Astrocyte of the hippocampus (primary cell): Measurements from ENCODE around the gene COL6A5.
A peak's percentile ranks its signal among the peaks of the same experiment; 100 is the strongest.
"Not testable (repeated sequence)": the region's sequence is repeated elsewhere in the genome, so short reads cannot be mapped to it uniquely, and the experiment has no call there.

Experiments used
- DNase-seq: peaks from one replicate; pipeline ENCODE4 v3.0.0; 2011; ENCODE audit warnings: low read depth, low spot score

COL6A5 gene

DNA sequence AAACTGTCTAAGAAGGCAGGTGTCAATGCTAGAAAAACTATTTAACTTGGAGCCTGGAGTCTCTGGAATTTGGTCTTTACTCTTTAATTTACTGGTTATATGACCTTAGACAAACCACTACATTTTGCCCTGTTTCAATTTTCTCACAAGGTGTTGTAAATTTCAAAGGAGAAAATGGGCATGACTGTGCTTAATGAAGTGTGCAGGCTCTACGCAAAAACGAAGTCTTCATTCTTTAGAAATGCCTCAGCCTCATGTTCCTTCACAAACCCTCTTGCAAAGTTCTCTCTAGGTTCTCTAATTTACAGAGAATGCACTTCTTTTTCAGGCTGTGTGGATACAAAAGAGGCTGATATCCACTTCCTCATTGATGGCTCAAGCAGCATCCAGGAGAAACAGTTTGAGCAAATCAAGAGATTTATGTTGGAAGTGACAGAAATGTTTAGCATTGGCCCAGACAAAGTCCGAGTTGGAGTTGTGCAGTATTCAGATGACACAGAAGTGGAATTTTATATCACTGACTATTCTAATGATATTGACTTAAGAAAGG is 39.1 kb downstream of the COL6A5 start:
- no peak for DNase-seq

DNA sequence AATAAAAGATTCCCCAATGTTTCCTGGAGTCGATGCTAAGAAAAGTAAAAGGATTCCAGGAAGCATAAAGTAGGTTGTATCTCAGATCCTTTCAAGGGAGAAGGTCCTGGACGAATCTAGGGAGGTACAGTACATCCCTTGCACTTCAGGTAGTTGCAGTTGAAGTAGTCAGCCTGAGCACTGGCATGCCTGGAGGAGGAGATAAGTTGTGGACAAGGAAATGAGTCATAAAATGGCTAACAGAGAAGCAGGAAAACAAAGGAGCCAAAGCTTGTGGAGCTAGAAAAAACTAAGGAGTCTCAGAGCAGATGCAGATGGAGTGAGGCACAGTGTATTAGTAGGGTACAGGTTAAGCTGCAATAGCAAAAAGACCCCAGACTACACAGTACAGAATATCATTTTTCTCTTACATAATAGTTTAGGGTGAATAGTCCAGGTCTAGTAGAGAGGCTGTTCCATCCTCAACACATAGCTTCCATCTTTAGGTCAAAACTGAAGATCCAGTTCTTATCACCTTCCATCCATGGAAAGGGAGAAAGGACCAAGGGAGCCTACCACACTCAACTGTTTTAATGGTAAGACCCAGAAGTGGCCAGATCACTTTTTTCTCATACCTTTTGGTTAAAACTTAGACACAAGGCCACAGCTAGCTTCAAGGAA is 41.3 kb downstream of the COL6A5 start:
- peak; percentile 31 for DNase-seq

DNA sequence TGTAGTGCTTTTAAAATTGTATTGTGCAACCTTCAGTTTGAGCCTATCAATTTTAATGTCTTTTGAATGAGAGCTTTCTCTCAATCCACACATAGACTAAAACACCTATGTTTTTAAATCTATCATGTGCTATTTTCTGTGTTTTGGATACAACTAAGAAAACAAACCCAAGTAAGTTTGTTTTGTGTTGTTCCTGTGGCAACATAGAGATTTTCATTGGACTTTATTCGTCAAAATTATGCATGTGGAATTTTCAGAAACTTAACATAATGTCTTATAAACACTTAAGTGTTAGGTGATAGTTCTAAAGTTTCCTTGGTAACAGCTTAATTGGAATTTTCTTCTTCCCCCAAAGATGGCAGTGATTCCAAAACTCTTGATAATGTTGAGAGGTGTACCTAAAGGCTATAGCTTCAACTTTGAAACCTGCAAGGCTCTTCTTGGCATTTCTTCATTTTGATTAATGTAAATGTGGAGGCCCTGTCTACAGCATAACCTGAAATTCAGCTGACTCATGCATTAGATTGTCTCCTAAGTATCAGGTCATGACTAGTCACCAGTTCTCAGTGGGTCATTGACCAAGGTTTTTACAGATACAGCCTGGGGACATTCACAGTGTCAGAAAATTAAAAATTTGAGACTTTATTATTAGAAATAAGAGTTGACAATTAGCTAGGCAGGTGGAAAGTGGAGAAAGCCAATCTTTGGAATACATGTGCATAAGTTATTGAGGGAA is 44.4 kb downstream of the COL6A5 start:
- no peak for DNase-seq

DNA sequence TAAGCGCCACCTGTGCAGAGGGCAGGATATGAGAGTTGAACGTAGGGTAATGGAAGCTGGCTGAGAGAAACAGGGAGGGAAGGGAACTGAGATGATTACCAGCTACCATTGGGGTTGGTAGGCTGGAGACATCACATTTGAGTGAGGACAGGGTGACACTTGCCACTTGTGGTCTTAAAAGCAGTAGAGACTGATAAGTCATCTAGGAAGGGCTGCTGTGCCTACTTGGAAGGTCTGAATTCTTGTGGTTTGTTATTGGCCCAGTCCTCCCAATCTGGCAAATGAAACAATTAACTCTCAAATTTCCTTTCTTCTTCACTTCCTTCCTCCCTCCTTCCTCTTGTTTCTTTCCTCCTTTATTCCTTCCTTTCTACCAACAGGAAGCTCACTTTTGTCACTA is 46.8 kb downstream of the COL6A5 start:
- no peak for DNase-seq

DNA sequence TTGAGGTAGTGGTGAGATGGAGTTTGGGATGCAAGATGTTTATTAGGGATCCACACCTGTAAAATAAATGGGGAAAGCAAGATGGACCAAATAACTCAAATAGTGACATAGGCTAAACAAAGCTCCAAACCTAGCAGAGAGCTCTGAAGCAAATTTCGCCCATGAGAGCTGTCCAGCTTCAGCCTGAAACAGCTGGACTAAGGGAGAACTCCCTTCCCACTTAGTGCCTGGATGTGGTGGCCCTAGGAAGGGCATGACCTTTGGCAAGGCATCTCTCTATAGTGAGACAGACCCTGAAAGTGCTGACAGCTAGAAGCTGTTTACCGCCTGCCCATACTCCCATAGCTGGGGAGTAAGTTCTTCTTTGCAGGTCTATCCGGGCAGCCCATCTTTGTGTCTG is 48.1 kb downstream of the COL6A5 start:
- no peak for DNase-seq

DNA sequence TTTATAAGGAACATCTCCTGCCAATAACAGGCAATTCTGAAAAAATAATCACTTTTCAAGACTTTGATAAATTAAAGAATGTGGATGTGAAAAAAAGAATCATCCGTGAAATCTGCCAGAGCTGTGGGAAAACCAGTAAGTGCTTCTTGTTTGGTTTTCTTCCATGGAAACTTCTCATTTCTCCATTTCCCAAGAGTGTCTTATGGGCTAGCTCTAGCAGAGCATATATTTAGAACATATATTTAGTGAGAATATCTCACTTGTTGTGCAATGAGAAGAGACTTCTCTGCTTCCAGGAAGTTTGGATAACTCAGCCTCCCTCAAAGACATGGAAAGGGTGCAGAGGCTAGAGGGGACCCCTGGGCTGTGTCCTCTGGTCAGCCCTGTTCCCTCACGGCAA is 49.9 kb downstream of the COL6A5 start:
- DNase-seq = no peak

DNA sequence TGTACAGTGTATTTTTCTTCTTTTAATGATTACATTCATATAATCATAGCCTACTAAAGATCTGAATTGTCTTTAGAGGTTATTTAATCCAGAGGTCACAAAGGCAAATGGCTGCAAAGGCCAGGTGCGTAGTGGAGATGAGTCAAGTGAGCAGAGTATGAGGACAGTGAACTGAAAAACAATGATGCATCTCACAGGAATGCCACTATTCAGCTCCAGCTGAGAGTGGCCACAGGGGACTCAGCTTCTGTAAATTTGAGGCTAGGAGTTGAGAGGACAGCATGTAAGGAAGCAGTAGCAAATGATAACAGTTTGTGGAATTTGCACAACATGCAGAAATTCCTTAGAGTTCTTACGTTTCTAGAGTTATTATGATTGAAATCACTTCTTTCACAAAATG is 50.4 kb downstream of the COL6A5 start:
- peak; percentile 52 for DNase-seq

DNA sequence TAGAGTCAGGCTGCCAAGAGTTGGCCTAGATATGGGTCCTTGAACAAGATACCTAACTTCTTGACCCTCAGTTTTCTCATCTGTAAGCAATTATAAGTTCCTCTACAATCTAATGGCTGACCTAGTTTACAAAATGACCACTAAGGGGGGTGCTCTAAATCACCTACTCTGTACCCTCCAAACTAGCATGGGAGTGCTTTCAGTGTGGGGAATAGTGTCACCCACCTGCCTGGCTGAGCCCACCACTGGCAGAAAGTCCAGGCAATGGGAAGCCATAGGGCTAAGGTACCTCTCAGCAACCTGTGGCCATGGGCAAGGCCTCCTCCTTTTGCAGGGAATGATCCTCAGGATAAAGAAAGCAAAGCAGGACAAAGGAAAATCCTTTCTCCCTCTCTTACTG is 58.9 kb downstream of the COL6A5 start:
- no peak for DNase-seq

DNA sequence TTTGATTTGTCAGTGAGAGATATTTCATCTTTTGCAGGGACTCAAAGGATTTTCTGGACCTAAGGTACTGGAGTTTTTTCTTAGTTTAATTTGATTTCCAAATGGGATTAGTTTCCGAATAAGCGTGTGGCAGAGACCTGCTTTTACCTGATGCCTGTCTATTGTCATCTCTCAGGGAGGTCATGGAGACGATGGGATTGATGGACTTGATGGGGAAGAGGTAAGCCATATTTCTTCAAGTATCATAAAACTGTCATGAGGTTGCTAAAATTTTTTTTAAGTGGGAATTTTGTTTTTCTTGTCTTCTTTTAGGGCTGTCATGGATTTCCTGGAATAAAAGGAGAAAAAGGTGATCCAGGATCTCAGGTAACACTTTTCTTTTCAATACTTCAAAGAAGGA is 60.5 kb downstream of the COL6A5 start:
- DNase-seq = no peak

DNA sequence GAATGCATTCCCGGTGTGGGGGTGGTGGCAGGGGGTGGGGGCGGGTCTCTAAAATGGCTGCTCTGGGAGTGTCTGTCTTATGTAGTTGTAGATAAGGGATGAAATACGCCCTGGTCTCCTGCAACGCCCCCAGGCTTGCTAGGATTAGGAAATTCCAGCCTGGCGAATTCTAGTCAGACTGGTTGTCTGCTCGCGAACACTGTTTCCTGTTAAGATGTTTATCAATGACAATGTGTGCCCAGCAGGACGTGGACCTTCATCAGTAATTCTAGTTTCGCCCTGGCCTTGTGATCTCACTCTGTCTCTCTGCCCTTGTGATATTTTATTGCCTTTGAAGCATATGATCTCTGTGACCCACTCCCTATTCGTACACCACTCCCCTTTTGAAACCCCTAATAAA is 62.8 kb downstream of the COL6A5 start:
- not testable (repeated sequence) for DNase-seq

DNA sequence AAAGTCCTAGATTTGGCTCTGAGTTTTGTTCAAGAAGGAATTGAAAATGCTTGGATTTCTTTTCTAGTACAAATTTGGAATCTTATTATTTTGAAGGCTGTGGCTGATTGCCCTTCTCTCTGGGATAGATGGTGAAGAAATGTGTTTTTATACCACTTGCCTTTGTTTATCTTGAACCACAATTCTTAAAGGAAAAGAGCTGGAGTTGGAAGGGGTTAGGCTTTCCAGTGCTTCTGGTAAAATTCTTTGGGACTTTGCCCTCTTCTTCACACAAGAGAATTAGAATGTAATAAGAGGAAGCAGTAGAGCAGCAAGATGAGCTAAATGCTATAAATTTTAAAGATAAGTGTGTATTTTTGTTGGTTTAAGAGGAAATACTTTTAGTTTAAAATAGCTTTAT is 65.8 kb downstream of the COL6A5 start:
- DNase-seq = peak; percentile 11

DNA sequence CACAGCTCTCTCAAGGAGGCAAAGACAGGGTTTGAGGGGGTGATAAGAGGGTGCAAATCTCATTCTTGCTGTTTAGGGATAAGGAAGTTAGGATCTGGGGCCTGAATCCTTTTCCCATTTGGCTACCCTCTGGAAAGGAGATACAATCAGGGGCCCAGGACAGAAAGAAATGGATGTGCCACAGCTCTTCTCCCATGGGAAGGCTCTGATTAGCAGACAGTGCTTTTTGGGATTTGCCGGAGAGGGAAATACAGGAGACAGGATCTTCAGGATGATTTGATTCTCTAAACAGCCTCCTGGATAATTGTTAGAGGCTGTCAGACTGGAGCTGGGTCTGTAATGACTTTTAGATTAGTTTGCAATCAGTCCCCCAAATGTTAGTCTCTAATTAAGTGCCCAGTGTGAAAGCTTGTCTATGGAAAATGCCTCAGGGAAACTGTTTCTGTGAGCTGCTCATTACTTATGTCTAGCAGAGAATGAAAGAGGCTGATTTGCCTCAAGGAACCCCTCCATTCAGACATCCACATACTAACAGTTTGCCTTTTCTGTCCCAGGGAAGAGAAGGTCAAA is 67.6 kb downstream of the COL6A5 start:
- DNase-seq = no peak

DNA sequence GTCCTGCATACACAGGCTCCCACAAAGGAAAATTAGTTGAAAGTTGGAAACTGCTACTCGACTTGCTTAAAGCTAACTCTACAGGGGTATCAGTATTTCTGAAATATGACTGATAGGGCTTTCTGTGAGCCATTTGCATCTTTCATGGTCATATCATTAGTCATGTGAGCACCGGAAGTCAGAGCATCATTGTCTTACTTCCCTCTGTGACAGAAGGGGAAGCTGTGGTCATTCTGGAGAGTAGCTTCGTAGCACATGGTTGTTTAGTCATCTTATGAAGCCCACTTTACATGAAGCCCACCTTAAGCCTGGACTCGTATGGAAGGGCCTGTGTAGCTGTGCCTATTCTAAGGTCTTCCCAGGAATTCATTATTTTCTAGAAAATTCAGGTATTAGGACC is 69.0 kb downstream of the COL6A5 start:
- DNase-seq = no peak

DNA sequence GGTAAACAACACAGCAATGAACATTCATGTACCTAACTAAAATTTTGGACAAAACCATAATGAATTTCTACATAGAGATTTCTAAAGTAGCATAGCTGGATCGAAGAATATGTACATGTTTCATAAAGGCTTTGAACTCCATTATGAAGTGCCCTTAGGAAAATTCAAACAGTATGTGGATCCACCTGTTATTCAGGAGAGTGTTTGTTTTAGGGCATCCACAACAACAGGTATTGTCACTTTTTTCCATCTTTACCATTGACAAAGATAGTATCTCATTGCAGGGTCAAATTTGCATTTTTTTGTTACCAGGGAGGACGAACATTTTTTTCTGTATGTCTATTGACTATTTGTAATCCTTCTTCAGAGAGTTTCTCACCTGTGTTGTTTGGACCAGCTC is 75.0 kb downstream of the COL6A5 start:
- DNase-seq = no peak

DNA sequence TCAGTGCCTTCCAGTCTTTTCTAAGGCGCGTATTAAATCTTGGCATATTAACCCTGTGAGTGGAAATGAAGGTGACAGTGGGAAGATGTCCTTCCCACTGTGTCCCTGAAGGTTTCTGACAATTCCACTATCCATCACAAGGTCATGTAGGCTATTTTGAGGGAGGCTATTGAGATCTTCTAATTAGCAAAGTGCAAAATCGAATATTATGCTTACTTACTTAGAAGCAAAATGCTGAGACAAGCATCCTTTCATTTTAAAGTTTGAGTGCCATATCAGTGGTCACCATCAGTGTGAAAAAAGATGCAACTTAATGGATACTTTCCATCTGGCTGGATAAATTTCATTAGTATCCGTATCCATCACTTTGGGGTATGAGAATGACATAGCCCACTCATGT is 77.6 kb downstream of the COL6A5 start:
- DNase-seq = no peak

DNA sequence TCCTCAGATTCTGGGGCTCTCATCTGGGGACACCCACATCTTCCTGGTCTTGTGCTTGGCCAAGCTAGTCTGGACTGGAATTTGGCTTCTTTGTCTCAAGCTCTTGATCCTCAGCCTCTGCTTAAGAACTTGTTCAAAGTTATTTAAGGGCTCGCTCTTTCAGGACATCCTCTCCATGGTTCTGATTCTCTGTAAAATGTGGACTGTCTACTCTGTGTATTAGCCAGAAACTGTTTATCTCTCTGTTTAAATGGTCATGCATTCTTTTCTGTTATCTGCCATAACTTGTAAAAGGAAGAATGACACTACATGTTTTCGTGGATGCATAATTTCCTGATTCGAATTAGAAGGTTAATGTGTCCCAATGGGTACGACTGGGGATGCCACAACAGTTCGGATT is 79.4 kb downstream of the COL6A5 start:
- DNase-seq = no peak

DNA sequence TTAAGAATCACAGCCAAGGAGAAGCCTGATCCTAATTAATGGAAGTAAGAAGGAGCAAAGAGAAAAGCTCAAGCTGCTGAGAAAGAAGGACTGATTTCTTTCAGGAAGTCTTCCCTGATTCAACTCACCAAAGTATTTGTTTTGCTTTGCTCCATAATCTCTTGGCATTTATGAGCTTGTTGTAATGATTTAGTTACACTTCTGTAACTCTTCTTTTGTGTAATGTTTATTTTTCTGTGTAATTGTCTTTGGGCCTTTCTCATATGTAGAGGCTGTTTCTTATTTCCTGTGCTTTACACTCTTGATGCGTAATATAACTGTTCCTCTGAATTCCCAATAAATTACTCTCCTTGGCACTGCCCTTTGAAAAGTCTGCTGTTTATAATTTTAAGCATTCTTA is 80.0 kb downstream of the COL6A5 start:
- no peak for DNase-seq

DNA sequence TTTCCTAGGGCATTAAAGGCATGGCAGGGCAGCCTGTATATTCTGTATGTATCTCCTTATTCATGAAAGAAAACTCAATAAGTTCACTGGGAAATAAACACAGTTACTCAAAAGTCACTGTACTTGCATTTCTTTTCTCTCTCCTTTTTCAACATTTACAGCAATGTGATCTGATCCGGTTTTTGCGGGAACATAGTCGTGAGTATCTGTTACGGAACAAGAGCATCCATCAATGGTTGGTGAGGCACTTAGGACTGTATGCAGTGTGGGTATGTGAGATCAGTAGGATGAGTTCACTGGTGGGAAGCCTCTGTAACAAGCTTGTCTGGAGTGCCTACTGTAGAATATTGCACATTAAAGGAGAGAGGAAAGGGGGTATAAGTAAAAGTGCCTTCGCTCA is 80.7 kb downstream of the COL6A5 start:
- DNase-seq = no peak

DNA sequence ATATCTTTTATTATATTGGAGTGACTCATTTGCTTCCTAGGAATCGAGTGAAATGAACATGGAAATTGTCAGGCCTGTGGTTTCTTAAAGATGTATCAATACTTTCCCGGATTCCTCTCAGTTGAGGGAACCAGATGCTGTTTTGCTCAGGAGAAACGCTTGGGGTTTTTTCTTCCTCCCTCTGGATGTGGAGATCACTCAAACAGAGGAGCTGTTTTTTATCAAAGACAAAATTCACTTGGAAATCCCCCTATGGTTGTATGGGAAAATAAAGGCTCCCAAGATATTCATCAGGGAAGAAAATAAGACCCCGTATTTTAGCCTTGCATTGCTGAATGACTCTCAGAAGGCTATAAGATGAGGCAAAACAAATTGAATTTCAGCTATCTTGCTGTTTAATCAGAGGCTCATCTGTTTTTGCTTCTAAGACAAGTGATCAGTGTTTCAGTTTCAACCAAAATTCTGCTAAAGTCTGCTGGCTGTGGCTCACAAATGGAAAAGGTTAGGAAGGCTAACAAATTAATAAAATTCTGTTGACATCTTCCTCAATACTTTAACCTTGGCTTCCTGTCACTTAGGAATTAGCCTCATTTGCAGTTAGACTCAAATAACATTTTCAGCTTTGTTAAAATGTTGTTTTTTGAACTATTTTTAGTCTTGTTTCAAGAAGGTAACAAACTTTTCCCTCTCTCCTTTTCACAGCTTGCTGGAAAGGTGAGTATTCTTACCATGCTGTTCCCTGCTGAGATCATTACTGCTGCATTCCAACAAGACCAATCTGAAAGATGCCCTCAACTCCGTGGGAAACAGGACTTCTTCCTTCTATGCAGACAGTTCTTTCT is 83.6 kb downstream of the COL6A5 start:
- peak; percentile 1 for DNase-seq

DNA sequence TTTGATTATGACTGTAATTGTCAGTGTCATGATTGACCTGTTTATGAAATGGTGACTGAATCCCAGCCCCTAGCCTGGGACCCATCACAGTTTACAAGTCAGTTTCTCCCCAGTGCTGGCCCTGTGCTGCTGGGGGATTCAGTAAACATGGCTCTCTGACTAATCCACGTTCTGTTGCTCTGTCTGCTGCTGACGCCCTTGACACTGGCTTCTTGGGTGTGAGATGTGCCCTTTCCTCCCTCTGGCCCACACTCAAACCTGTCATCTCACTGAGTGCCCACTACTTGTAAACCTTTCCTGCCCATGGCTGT is 84.2 kb downstream of the COL6A5 start:
- no peak for DNase-seq

DNA sequence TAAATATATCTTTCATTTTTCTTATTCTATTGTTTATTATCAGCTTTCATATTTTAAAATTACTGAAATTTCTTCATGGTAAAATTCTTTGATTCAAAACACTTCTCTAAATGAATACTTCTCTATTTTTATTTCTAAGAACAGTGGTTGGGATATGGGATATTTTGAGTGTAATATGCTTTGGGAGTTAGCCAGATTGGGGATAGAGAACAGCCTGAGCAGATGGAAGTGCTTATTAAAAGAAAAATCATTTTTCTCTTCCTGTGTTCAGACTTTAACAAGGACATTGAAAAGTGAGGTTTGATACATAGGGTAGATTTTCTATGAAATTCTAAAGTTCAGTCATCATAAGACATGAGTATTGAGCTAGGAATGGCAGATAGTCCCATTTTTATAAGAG is 84.8 kb downstream of the COL6A5 start:
- DNase-seq = no peak

DNA sequence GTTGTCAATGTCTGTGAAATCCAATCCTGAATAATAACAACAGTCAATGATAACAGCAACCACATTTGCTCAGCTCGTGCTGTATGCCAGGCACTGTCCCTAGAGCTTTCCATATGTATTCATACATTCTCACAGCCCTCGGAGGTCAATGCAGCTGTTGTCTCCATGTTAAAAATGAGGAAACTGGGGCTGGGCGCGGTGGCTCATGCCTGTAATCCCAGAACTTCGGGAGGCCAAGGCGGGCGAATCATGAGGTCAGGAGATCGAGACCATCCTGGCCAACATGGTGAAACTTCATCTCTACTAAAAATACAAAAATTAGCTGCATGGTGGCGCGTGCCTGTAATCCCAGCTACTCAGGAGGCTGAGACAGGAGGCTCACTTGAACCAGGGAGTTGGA is 86.6 kb downstream of the COL6A5 start:
- not testable (repeated sequence) for DNase-seq
